HL-60 (cell line): ENCODE measurements around the gene FBL.

Source experiments
- GABPA ChIP-seq: IDR thresholded peaks from 2 replicates; pipeline ENCODE4 v1.6.1; 2012; ENCODE audit warnings: low read depth
- POLR2AphosphoS5 ChIP-seq: IDR thresholded peaks from 2 replicates; pipeline ENCODE4 v1.6.1; 2012; ENCODE audit warnings: low read depth
- SPI1 ChIP-seq: IDR thresholded peaks from 2 replicates; pipeline ENCODE4 v1.6.1; 2012; ENCODE audit warnings: low read depth, mild to moderate bottlenecking, borderline replicate concordance
- TF ChIP-seq, protein P1 (sequence below): IDR thresholded peaks from one replicate; pipeline ENCODE4 v1.5.1; 2011; ENCODE audit warnings: low read length, control low read depth, inconsistent platforms; ENCODE audit not compliant: insufficient read depth
- TF ChIP-seq, protein P2 (sequence below): IDR thresholded peaks from 2 replicates; pipeline ENCODE4 v1.6.1; 2012; ENCODE audit warnings: low read depth; ENCODE audit not compliant: insufficient replicate concordance

DNA sequence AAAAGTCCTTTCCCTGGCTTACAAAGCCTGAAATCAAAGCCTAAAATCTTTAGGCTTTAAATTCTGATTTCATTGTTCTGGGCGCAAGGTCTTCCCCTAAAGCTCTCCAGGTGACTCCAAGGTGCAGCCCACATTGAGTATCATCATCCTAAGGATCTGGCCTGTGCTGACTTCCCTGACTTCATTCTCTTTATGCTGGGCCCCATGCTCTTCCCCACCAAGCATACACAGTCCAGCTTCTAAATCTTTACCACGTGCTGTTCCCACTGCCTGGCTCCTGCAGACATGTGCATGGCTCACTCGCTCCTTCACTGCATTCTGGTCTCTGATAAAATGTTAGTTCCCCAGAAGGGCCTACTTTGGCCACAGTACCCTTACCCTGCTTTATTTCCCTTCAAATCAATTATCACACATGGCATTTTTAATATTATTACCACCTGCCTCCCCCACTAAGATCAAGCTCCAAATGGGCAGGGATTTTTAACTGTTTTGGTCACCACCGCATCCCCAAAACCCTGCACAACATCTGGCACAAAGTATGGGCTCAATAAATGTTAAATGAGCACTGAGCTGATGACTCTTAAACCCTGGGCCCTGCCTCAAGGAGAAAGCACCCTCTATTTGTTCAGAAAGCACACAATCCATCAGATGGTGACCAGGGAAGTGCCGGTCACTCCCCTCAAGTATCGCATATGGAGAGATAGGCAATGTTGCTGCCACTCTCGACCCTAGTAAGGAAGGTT is 3.3 kb downstream of the FBL start:
- no peak for TF ChIP-seq POLR2AphosphoS5
- TF ChIP-seq, protein P1, sequence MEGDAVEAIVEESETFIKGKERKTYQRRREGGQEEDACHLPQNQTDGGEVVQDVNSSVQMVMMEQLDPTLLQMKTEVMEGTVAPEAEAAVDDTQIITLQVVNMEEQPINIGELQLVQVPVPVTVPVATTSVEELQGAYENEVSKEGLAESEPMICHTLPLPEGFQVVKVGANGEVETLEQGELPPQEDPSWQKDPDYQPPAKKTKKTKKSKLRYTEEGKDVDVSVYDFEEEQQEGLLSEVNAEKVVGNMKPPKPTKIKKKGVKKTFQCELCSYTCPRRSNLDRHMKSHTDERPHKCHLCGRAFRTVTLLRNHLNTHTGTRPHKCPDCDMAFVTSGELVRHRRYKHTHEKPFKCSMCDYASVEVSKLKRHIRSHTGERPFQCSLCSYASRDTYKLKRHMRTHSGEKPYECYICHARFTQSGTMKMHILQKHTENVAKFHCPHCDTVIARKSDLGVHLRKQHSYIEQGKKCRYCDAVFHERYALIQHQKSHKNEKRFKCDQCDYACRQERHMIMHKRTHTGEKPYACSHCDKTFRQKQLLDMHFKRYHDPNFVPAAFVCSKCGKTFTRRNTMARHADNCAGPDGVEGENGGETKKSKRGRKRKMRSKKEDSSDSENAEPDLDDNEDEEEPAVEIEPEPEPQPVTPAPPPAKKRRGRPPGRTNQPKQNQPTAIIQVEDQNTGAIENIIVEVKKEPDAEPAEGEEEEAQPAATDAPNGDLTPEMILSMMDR = no peak
- TF ChIP-seq, protein P2, sequence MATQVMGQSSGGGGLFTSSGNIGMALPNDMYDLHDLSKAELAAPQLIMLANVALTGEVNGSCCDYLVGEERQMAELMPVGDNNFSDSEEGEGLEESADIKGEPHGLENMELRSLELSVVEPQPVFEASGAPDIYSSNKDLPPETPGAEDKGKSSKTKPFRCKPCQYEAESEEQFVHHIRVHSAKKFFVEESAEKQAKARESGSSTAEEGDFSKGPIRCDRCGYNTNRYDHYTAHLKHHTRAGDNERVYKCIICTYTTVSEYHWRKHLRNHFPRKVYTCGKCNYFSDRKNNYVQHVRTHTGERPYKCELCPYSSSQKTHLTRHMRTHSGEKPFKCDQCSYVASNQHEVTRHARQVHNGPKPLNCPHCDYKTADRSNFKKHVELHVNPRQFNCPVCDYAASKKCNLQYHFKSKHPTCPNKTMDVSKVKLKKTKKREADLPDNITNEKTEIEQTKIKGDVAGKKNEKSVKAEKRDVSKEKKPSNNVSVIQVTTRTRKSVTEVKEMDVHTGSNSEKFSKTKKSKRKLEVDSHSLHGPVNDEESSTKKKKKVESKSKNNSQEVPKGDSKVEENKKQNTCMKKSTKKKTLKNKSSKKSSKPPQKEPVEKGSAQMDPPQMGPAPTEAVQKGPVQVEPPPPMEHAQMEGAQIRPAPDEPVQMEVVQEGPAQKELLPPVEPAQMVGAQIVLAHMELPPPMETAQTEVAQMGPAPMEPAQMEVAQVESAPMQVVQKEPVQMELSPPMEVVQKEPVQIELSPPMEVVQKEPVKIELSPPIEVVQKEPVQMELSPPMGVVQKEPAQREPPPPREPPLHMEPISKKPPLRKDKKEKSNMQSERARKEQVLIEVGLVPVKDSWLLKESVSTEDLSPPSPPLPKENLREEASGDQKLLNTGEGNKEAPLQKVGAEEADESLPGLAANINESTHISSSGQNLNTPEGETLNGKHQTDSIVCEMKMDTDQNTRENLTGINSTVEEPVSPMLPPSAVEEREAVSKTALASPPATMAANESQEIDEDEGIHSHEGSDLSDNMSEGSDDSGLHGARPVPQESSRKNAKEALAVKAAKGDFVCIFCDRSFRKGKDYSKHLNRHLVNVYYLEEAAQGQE = no peak
- TF ChIP-seq GABPA = no peak
- no peak for TF ChIP-seq SPI1
